Limb (tissue), 2 donors: ENCODE results near the gene CPS1.
A peak's percentile ranks its signal among the peaks of the same experiment; 100 is the strongest.

ENCODE experiments used
- DNase-seq, 2 donors: peaks; one replicate each; pipeline ENCODE4 v3.0.0-alpha.2; 2016; ENCODE audit errors: extremely low spot score in 2 of 2

The CPS1 gene

DNA sequence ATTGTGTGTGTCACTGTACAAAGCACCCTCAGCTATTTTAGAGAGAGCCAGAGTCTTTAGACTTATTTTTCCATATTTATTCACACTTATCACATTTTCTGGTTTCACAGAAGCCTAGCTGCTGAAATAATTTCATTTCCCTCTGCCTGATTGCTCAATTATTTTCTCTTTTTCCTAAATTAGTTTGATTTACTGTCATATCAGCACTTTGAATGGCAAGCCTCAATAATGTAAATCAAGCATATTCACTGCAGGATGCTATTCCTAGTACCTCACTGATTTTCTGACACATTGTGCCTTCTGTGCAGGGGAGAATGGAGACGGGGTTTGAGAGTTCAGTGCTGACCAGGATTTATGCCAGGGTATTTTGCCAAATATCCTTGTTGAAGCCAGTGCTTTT lies 48.3 kb downstream of the CPS1 start:
- DNase-seq = no peak

GRCh38 chr2:210606001-210606400 lies 49.6 kb downstream of the CPS1 start:
- no peak for DNase-seq

DNA sequence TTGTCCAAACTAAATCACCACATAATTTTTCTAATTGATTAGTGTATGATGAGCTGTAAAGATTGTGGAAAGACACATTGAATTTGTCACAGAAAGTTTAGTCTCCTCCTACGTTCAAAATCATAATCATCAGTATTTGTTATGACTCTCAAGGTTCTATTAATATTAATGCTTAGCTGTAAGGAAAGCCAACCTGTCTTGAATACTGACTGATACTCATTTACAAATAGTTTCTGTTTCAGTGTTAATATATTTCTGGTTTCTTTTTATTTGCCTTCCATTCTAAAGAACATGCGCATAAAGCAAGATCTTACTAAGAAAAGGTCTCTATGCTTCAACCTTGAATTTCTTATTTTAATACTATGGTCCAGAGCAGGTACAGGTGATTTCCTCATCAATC lies 55.1 kb downstream of the CPS1 start:
- DNase-seq = no peak

- no peak for DNase-seq
These were observed 59.7 kb downstream of the CPS1 start for GRCh38 chr2:210616074-210616473.

GRCh38 chr2:210617318-210617717 lies 60.9 kb downstream of the CPS1 start:
- no peak for DNase-seq

GRCh38 chr2:210617732-210618330 lies 61.4 kb downstream of the CPS1 start:
- peak in 1 of 2 donors; percentile 65 for DNase-seq

DNA sequence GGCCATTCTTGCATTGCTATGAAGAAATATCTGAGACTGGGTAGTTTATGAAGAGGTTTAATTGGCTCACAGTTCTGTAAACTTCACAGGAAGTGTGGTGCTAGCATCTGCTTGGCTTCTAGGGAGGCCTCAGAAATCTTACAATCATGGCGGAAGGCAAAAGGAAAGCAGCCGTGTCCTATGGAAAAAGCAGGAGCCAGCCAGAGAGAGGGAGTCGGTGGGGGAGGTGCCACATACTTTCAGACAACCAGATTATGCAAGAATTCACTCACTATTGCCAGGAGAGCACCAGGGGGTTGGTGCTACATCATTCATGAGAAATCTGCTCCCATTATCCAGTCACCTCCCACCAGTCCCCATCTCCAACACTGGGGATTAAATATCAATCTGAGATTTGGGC lies 64.1 kb downstream of the CPS1 start:
- DNase-seq = no peak

DNA sequence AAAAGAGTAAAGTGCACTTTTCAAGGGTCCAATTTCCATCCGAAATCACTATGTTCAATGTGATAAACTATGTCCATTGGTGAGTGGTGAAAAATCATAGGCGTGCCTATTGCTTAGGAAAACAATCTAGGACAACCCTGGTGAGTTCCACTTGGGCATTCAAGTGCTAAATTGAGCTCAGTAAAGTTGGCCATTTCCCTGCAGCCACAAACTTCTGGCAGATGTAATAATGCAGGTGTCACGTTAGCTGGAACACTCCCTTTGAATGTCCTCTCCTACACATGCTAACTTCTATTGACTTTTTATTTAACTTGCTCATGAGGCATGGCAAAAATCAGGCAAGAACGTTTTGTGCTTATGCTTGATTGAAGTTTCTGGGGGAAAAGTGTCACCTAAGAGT lies 67.1 kb downstream of the CPS1 start:
- no peak for DNase-seq

DNA sequence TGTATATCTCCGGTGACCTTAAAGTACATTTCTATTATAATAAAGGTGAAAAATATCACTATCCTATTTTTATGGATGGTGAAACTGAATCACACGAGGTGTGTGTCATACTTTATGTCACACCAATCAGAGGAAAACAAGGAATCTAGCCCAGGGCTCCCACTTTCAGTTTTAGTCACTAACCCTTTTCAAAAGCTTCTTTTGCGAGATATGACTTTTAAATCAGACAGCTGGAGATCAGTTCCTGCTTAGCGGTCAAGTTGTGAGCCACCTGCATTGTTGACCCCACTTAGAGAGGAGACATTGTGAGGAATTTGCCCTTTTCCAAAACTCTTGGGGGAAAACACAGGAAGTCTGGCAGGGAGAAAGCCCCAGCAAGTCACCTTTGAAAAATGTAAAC lies 70.5 kb downstream of the CPS1 start:
- DNase-seq = no peak

- no peak for DNase-seq
These were observed 74.6 kb downstream of the CPS1 start for GRCh38 chr2:210630873-210631560.

DNA sequence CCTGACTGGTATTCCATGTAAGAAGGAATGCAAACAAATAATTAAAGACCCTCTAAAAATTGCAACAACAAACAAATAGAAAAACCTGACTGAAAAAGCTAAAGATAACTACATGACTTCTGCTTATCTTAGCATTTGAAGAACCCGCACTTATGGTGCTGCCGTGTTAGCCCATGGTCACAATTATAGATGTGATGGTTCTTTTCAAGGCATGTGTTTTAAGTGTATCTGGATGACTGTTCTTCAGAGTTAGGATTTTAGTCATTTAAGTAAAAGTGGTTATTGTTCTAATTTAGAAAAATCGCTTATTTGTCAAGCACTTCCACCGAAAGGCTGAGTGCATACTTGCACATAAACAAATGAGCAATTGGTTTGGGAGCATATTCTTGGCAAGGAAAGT lies 77.3 kb downstream of the CPS1 start:
- no peak for DNase-seq

DNA sequence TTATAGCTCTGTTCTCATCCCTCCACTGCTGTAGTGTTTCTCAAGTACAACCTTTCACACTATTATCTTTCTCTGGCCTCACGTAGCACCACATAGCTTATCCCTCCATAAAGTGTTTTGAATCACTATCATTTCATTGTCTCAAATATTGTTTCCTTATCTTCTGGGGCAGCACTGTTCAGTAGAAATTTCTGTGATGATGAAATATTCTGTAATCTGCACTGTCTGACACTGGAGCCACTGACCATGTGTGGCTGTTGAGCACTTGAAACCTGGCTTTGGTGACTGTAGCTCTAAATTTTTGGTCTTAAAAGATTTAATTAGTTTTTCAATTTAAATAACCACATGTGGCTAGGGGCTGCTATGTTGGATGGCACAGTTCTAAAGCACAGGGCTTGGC lies 78.9 kb downstream of the CPS1 start:
- no peak for DNase-seq

GRCh38 chr2:210642333-210642732 lies 85.9 kb downstream of the CPS1 start:
- no peak for DNase-seq

DNA sequence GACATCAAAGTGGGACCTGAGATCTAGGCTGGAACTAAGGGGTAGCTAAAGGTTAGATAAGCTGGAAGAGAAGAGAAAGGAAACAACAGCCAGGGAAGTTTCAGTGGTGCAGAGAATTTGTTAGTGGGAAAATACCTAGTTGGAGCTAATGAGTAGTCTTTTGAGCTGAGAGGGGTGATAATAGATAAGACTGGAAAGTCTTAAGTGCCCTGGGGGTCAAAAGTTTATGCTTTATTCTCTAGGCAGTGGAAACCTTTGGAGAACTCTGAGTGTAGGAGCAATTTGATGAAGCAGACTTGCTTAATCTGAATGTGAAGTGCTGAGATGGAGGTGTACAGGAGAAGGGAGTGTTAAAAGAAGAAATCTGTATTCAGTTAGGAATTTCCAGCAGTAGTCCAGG lies 90.8 kb downstream of the CPS1 start:
- DNase-seq = no peak

GRCh38 chr2:210654091-210654490 lies 97.7 kb downstream of the CPS1 start:
- DNase-seq = no peak

DNA sequence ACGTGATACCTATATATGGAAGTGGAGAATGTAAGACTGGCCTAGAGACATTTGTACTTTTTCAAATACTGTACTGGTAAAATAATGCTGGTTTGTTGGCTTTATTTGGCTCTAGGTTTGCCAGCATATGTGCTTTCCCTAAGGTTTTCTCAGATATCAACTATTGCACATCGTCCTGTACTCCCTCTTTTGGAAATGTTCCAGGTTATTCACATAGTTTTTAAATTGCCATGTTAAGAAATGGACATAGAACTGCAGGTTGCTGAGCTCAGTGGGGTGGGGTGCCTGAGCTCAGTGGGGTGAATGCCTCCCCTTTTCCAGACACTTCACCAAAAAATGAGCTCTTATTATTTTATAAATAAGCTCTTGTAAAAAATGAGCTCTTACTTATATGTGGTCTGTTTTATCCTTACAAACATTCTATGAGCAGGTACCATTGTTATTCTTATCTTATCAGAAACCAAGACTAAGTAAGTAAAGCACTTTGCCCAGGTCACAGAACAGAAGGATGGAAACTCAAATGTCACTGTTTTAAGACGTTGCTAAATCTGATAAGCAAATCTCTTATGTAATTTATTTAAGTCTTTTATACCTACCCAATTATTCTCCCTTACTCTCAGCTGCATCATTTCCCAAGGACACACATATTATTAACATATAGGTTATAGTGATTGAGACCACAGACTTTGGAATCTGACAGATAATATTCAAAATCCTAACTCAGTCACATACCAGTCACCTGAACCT lies 99.0 kb downstream of the CPS1 start:
- no peak for DNase-seq

- no peak for DNase-seq
These were observed 101.5 kb downstream of the CPS1 start for GRCh38 chr2:210657874-210658273.

DNA sequence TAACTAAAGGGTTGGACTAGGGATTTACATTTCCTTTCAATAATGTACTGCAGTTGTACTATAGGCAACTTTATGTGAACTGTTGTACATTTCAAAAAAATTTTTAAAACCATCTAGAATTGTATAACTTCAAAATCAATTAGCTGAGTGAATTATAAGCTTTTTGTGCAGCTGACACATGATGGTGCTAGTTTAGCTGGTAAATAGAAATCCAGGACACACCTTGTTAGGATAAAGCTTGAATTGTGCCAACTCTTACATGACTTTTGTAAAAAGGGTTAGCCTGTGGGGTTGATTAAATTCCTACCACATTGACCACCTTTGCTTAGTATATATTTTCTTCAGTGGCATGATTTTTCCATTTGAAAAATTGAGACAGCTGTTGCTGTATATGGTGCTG lies 104.4 kb downstream of the CPS1 start:
- DNase-seq = no peak

DNA sequence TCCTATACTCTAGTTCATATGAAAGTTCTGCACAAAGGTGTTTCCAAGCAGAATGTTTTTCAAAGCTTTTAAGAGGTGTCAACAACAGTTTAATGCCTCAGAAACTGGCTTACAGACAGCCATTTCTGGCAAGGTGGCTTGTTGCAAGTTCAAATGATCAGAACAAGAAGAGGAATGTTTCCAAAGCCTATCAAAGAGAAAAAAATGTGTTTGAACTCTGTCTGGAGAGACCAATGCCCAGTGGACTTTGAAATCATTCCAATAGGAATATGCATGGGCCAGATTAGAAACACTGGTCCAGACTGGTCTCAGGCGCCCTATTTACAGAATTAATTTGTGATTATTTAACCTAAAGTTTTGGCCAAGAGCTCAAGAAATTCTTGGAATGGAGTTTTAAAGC lies 106.2 kb downstream of the CPS1 start:
- no peak for DNase-seq

- DNase-seq = no peak
These were observed 107.3 kb downstream of the CPS1 start for GRCh38 chr2:210663631-210664089.

- no peak for DNase-seq
These were observed 111.3 kb downstream of the CPS1 start for GRCh38 chr2:210667711-210668110.

DNA sequence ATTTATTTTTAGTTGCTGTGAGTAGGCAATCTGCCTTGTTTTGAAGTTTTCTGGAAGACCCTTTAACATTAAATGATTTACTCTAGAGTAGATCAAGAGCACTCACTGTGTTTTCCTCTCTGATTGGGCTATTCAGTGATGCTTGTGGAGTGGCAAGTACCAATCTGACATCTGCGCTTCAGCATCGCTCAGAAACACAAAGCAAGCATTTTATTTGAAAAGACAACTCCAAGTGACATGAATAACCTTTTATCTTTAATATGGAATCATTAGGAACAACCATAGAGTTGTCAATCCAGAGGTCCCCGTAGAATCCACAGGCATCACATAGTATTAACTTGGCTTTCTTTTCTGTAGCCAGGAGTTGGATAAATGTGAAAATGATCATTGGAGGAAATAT lies 114.7 kb downstream of the CPS1 start:
- DNase-seq = no peak

DNA sequence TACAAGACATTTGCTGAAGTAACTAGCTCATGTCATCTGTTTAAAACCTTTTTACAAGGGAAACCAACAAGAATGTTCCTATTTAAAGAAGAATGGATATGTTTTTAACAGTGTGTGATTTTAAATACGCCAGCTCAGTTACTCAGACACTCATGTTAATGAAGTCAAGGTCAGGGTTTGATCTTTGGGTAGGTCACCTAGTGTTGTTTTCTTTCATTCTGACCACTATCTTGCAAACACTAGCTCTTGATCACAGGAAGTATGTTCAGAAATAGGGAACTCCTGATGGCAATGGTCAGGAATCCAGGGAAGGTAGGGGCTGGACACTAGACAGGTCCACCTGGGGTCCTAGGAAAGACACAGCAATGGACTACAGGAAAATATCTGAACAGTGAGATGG lies 116.7 kb downstream of the CPS1 start:
- no peak for DNase-seq
